GM19324 (cell line): ENCODE measurements around the gene TOR1B.

Experiments used
- ATAC-seq: cut with Tn5 transposase; IDR thresholded peaks from one replicate; pipeline ENCODE4 v1.9.1; 2021; ENCODE audit warnings: mild to moderate bottlenecking, moderate library complexity; ENCODE audit not compliant: unreplicated experiment, low FRiP score

Gene TOR1B

GRCh38 chr9:129812385-129812784, 9.4 kb downstream of the TOR1B start:
- ATAC-seq = no peak

DNA sequence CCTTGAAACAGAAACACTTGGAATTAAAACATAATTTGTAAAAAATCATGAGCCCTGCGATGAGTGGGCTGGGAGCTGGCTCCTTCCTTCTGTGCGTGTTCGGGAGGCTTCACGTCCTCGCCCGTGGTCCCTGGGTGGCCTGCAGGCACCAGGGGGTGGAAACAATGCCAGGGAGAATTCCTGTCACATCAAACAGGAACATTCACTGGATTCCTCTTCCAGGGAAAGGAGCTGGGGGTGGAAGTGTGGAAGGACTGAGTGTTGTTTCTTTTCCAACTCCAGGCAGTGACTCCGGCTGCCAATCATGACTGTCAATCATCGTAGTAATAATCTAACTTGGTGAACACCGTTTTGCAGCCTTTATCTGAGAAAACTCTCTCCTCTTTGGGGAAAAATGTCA, 10.7 kb downstream of the TOR1B start:
- ATAC-seq = no peak

GRCh38 chr9:129814432-129815223, 11.6 kb downstream of the TOR1B start:
- no peak for ATAC-seq

DNA sequence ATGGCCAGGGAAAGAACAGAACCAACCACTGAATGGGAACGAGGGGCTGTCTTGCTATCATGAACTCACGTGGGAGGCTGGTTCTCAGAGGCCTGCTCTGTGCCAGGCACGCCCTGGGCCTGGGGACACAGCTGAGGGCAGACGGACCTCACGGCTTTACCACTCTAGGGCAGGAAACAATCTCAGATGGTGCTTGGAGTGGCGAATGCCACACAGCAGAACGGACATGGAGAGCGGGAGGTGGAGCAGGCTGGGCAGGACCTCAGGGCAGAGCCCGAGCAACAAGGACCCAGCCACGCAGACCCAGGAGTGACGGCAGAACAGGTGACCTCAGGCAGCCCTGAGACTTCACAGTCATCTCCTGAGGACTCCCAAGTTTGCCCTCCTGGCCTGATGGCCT, 12.3 kb downstream of the TOR1B start:
- no peak for ATAC-seq

GRCh38 chr9:129816501-129817435, 13.8 kb downstream of the TOR1B start:
- ATAC-seq = no peak

DNA sequence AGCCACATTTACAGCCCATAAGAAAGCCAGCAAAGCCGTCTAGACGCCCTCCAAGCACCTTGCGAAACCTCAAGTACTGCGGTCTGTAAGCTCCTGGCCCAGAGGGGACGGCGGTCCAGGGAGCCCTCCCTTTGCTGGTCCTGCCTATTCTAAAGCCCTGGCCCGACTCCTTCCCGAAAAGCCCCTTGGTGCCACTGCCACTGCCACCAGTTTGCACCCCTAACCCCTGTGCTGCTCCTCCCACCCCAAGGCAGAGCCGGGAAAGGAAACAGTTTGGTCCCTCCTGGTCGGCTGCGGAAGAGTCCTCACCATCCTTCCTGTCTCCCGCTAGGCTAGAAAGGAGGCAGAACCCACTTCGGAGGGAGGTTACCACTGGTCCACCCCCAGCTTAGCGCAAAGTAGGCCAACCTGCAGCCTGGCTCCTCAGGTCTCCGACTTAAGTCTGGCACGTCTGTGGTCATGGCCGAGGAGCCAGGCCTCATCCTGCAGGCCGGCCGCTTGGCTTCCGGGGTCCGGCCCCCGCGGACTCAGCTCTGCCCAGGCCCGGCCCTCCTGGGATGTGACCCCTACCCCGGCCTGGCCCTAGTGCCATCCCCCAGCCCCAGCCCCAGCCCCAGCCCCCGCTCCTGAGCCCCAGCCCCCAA, 20.0 kb downstream of the TOR1B start:
- no peak for ATAC-seq

DNA sequence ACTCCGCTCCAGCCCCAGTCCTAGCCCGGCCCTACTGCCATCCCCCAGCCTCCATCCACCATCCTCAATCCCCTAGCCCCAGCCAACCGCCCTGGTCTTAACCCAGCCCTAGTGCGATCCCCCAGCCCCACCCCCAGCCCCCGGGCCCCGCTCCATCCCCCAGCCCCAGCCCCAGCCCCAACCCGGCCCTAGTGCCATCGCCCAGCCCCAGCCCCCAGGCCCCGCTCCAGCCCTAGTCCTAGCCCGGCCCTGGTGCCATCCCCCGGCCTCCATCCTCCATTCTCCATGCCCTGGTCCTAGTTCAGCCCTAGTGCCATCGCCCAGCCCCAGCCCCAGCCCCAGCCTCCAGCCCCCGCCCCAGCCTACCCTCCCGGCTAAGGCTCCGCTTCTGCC, 20.6 kb downstream of the TOR1B start:
- ATAC-seq = no peak

- peak; percentile 88 for ATAC-seq
These were observed 21.1 kb downstream of the TOR1B start, which contains the start of gene TOR1A for GRCh38 chr9:129823935-129824601. TSS of gene TOR1A (minus strand) at chr9:129824136. CDS start at chr9:129824085, 51 bp downstream.

- ATAC-seq = no peak
These were observed 23.4 kb downstream of the TOR1B start for GRCh38 chr9:129826344-129826743.

- ATAC-seq = no peak
These were observed 23.8 kb downstream of the TOR1B start for GRCh38 chr9:129826759-129827158.

- ATAC-seq = no peak
These were observed 25.1 kb downstream of the TOR1B start for GRCh38 chr9:129828051-129828450.

GRCh38 chr9:129828969-129829368, 26.0 kb downstream of the TOR1B start:
- no peak for ATAC-seq

GRCh38 chr9:129832982-129833381, 30.0 kb downstream of the TOR1B start:
- ATAC-seq = no peak

GRCh38 chr9:129834489-129835127, 31.6 kb downstream of the TOR1B start:
- ATAC-seq = peak; percentile 29

DNA sequence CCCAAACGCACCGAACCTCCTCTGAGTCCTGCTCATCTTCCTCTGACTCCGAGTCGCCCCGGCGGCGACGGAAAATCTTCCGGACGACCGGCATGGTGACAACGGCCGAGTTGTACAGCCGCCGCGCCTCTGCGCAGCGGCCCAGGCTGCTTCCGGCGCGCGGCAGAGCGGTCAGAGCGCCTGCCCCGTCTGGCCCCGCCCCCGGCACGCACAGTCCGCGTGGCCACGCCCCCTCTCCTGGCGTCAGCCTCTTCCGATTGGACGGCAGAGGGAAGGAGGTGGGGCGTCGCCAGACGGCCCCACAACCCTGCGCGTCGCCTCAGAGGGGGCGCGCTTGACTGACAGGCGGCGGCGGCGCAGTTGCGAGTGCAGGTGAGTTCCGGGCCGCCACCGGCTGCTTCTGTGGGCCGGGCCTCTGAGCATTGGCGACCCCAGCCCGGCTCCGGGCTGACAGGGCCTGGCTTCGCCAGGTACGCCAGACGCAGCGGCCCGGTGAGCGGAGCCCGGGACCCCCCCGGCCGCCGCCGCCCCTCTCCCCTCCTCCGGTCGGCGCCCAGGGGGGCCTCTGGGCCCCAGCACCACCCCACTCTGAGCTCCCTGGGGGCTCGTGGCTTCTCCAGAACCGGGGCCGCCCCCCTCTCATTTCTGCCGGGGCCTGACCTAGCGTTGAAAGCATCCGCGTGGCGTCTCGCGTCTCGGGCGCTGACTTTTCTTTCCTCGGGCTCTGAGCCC, 32.3 kb downstream of the TOR1B start, which contains the start of the genes C9orf78 and USP20:
Gene C9orf78, minus strand, starts transcription at position 148 of the 732 bp plus-strand sequence. Its CDS starts 54 bp downstream, at position 94.
Gene USP20, plus strand, starts transcription at position 331 of the 732 bp plus-strand sequence. CDS start 17,098 bp downstream, outside the sequence.
- ATAC-seq = peak; percentile 95

DNA sequence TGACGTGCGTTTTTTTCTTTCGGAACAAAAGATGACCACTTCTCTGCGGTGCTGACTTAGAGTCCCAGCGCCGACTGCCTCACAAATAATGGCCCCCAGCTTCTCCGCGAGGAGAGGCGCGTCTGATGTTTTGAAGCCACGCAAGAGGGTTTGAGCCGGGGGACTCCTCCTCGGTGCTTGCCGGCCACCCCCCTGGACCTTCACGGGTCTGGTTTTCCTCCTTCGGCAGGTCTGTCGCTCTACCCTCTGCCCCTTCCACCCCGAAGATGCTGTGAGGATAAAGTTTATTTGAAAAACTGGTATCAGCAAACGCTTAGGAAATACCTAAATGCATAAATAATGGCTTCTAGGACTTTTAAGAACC, 32.9 kb downstream of the TOR1B start:
- ATAC-seq = no peak

DNA sequence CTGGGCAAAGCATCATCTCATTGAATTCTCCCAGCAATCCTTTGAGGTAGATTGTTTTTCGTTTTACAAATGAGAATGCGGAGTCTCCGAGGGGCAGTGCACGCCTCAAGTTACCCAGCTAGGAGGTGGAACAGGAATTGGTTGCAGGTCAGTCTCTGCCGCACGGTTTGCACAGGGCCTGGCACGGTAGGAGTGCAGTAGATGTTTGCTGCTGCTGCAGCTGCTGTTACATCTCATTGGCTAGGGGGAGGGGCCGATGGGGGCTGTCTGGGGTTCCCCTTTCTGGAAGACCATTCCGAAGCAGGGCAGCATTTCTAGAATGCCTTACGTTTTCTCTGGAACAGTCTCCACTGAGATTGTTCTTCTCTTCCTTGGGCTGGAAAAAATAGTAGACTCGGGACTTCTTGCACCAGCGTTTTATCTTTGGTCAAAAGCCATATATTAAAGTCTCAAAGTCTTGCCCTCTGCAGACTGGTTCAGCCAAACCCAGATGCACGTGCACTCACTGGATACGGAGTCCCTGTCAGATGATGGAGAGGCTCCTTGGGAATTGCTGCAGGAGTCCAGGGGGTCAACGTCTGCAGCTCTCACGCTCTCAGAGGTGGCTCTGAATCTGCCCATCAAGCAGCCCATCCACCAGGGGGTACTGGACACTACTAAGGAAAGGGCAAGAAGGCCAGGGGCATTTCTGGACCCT, 33.5 kb downstream of the TOR1B start:
- ATAC-seq = no peak

DNA sequence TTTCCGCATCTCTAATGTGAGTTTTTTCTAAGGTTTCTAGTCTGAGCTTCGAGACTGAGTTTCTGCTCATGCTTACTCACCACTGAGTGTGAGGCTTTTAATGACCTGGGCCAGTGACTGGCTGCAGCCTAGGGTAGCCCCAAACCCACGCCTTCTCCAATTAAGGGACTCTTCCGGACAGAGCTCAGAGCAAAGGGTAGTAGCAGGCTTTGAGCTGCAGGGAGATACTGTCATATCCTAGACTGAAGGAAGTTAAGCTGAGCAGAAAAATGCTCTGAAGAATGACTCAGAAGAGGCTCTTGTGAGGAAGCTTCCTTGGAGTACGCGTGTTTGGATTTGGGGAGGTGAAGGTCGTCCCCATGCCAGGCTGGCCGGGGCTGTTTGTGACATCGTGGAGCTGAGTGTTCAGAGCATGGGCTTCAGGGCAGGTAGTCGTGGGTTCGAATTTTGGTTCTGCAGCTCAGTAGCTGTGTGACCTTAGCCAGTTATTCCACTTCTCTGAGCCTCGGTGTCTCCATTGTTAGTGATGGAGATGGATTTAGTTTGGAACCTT, 35.8 kb downstream of the TOR1B start:
- ATAC-seq = no peak
